Measurements from ENCODE around the gene FLT3. TPM values are rescaled to one million over a fixed set of nuclear protein-coding genes. Genes with fewer than 3 reads are reported as not detected.
A peak's percentile ranks its signal among the peaks of the same experiment; 100 is the strongest.
"Not testable (repeated sequence)": the region's sequence is repeated elsewhere in the genome, so short reads cannot be mapped to it uniquely, and the experiment has no call there.

Gene FLT3
- 1 to 10 TPM in 2 of 3 donors, under 1 TPM in 1; 0.98 to 1.4 (median 1.3) TPM for total RNA-seq

GRCh38 chr13:28100150-28101121, at the start of gene FLT3:
FLT3 (minus strand) TSS chr13:28100576; CDS start chr13:28100510, 66 bp downstream.
- peaks cover 0 to 8% of the 10 kb centered on the region in 2 donors for H3K9me3 ChIP-seq
- intact Hi-C loops (cut with DNase I; ENCODE audit: low total_unique reads) = no loop called here
- H3K36me3 ChIP-seq = no peaks in the 10 kb centered on the region
- H3K4me1 ChIP-seq = no peaks in the 10 kb centered on the region
- H3K27ac ChIP-seq = no peak within 1 kb of the TSS
- no peak for DNase-seq (ENCODE audit: low spot score in 2 of 2)
- H3K27me3 ChIP-seq = peaks cover 0 to 68% of the 10 kb centered on the region in 2 donors
- TF ChIP-seq POLR2A (IDR thresholded peaks at IDR 0.05) (no peak), POLR2AphosphoS5 (IDR thresholded peaks at IDR 0.05) (no peak), CTCF (IDR thresholded peaks at IDR 0.05) (no peak)
- peak within 1 kb of the TSS; percentile 22 to 68 (median 48) for H3K4me3 ChIP-seq

GRCh38 chr13:28147495-28147894, 47.1 kb upstream of the FLT3 start:
- H3K4me3 ChIP-seq = no peak overlapping the region
- intact Hi-C loops (cut with DNase I; ENCODE audit: low total_unique reads) = no loop called here
- H3K9me3 ChIP-seq = no peaks in the 10 kb centered on the region
- no peak overlapping the region for H3K27ac ChIP-seq
- TF ChIP-seq CTCF (IDR thresholded peaks at IDR 0.05) (no peak), POLR2AphosphoS5 (IDR thresholded peaks at IDR 0.05) (no peak), POLR2A (IDR thresholded peaks at IDR 0.05) (no peak)
- H3K27me3 ChIP-seq = no peaks in the 10 kb centered on the region
- DNase-seq (ENCODE audit: low spot score in 2 of 2) = no peak
- no peaks in the 10 kb centered on the region for H3K36me3 ChIP-seq
- peaks cover 0 to 5% of the 10 kb centered on the region in 2 donors for H3K4me1 ChIP-seq

- intact Hi-C loops (cut with DNase I; ENCODE audit: low total_unique reads) = no loop called here
- no peak overlapping the region for H3K4me3 ChIP-seq
- DNase-seq (ENCODE audit: low spot score in 2 of 2) = no peak
- no peak overlapping the region for H3K27ac ChIP-seq
- peaks cover 0 to 5% of the 10 kb centered on the region in 2 donors for H3K4me1 ChIP-seq
- TF ChIP-seq CTCF (IDR thresholded peaks at IDR 0.05) = no peak
- TF ChIP-seq POLR2AphosphoS5 (IDR thresholded peaks at IDR 0.05) = no peak
- TF ChIP-seq POLR2A (IDR thresholded peaks at IDR 0.05) = no peak
- H3K27me3 ChIP-seq = no peaks in the 10 kb centered on the region
- H3K36me3 ChIP-seq = no peaks in the 10 kb centered on the region
- H3K9me3 ChIP-seq = no peaks in the 10 kb centered on the region
Measured at GRCh38 chr13:28145049-28145448, 44.7 kb upstream of the FLT3 start.

- H3K27me3 ChIP-seq; intact Hi-C loops (cut with DNase I; ENCODE audit: low total_unique reads); DNase-seq (ENCODE audit: low spot score in 2 of 2); H3K36me3 ChIP-seq; H3K27ac ChIP-seq; H3K9me3 ChIP-seq; H3K4me1 ChIP-seq: not testable (repeated sequence)
- peak overlapping the region in 1 of 3 donors; percentile 10 for H3K4me3 ChIP-seq
Measured at GRCh38 chr13:28141542-28141941, 41.2 kb upstream of the FLT3 start.

- Histone ChIP-seq H3K36me3 (no peaks in the 10 kb centered on the region), H3K27ac (peak overlapping the region in 1 of 2 donors; percentile 10), H3K9me3 (no peaks in the 10 kb centered on the region), H3K27me3 (no peaks in the 10 kb centered on the region), H3K4me3 (peak overlapping the region in 2 of 3 donors; percentile 87 to 99), H3K4me1 (peaks cover 0 to 5% of the 10 kb centered on the region in 2 donors)
- no peak for TF ChIP-seq POLR2AphosphoS5 (IDR thresholded peaks at IDR 0.05)
- TF ChIP-seq POLR2A (IDR thresholded peaks at IDR 0.05) = no peak
- TF ChIP-seq CTCF (IDR thresholded peaks at IDR 0.05) = no peak
- intact Hi-C loops (cut with DNase I; ENCODE audit: low total_unique reads) = no loop called here
- no peak for DNase-seq (ENCODE audit: low spot score in 2 of 2)
Measured at GRCh38 chr13:28140433-28141125, 40.2 kb upstream of the FLT3 start.
